Measurements from ENCODE around the gene CADM2. TPM values are rescaled to one million over a fixed set of nuclear protein-coding genes. Genes with fewer than 3 reads are reported as not detected.
"Not testable (repeated sequence)": the region's sequence is repeated elsewhere in the genome, so short reads cannot be mapped to it uniquely, and the experiment has no call there.

The CADM2 gene
- total RNA-seq, 1 donor from 2014 or later = not detected

DNA sequence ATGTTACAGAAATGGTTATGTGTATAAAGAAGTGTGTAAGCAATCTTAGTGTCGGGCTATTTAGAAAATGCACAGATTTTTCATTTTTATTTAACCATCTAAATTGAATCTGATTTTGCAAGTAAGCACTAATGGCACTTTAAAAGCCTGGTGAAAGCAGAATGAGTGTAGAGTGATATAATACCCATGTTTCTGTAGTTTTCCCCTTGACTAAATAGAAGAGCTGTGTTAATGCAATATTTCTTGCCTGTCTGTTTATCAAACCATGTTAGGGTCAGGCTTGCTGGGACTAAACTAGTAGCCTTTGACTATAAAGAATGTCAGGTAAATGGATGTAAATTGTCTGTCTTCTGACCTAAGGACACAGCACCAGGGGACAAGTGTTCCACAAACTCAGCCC is 714.0 kb downstream of the CADM2 start:
- Mint-ChIP-seq H3K4me3 (no peak overlapping the region), H3K36me3 (ENCODE audit: low read depth) (no peaks in the 10 kb centered on the region), H3K9me3 (no peaks in the 10 kb centered on the region), H3K27me3 (no peaks in the 10 kb centered on the region), H3K27ac (no peak overlapping the region), H3K4me1 (no peaks in the 10 kb centered on the region)
- intact Hi-C loops (cut with micrococcal nuclease) = no loop called here
- DNase-seq = no peak

DNA sequence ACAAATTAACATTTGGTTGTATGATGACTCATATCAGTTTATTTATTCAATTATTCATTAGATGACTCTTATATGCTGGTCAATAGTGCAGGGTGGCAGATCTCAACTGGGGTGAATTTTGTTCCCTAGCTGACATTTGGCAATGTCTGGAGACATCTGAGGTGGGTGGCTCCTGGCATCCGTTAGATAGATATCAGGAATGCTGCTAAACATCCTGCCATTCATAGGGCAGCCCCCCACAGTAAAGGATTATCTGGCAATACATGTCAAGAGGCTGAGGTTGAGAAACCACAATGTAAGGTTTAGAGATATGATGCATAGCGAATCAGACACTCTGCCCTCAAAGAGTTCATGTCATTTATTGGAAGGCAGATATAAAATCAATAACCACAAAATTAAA is 719.9 kb downstream of the CADM2 start:
- intact Hi-C loops (cut with micrococcal nuclease) = no loop called here
- H3K4me1 Mint-ChIP-seq = no peaks in the 10 kb centered on the region
- H3K4me3 Mint-ChIP-seq = no peak overlapping the region

GRCh38 chr3:85681906-85682305 is 723.1 kb downstream of the CADM2 start:
- no peak for DNase-seq
- intact Hi-C loops (cut with micrococcal nuclease) = no loop called here
- H3K4me1 Mint-ChIP-seq = no peaks in the 10 kb centered on the region
- no peaks in the 10 kb centered on the region for H3K36me3 Mint-ChIP-seq (ENCODE audit: low read depth)
- no peak overlapping the region for H3K27ac Mint-ChIP-seq
- H3K4me3 Mint-ChIP-seq = no peak overlapping the region
- H3K9me3 Mint-ChIP-seq = no peaks in the 10 kb centered on the region
- no peaks in the 10 kb centered on the region for H3K27me3 Mint-ChIP-seq

More for the DNA sequence above, 719.9 kb downstream of the CADM2 start:
- H3K9me3 Mint-ChIP-seq = no peaks in the 10 kb centered on the region
- H3K27me3 Mint-ChIP-seq = no peaks in the 10 kb centered on the region
- H3K36me3 Mint-ChIP-seq (ENCODE audit: low read depth) = no peaks in the 10 kb centered on the region
- DNase-seq = no peak
- H3K27ac Mint-ChIP-seq = no peak overlapping the region

- H3K4me3 Mint-ChIP-seq = no peak overlapping the region
- H3K36me3 Mint-ChIP-seq (ENCODE audit: low read depth) = no peaks in the 10 kb centered on the region
- H3K27me3 Mint-ChIP-seq = no peaks in the 10 kb centered on the region
- no peak overlapping the region for H3K27ac Mint-ChIP-seq
- H3K4me1 Mint-ChIP-seq = no peaks in the 10 kb centered on the region
- no peaks in the 10 kb centered on the region for H3K9me3 Mint-ChIP-seq
- no peak for DNase-seq
- intact Hi-C loops (cut with micrococcal nuclease) = no loop called here
Measured at GRCh38 chr3:85691196-85691595, 732.4 kb downstream of the CADM2 start.

GRCh38 chr3:85697156-85697555 is 738.4 kb downstream of the CADM2 start:
- Mint-ChIP-seq H3K4me1 (no peaks in the 10 kb centered on the region), H3K36me3 (ENCODE audit: low read depth) (no peaks in the 10 kb centered on the region), H3K27me3 (no peaks in the 10 kb centered on the region), H3K4me3 (no peak overlapping the region), H3K9me3 (no peaks in the 10 kb centered on the region), H3K27ac (no peak overlapping the region)
- no peak for DNase-seq
- intact Hi-C loops (cut with micrococcal nuclease) = no loop called here

DNA sequence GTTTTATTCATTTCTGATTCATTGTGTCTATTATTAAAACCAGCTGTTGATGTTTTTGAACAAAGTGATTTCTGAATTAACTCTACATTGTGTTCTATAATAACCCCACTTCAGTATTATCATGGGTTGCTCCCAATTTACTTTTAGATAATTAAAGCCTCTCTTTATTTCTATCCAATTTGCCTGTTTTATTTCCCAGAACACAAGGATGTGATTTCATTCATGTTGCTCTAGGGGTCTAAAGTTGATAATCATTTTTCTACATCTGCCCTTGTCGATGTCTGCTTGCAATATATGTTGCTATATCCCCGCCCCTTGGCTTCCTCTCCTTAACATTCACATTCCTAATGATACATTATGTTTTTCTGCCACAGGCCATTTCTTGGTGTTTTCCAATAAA is 747.3 kb downstream of the CADM2 start:
- no peak overlapping the region for H3K27ac Mint-ChIP-seq
- intact Hi-C loops (cut with micrococcal nuclease) = no loop called here
- no peak overlapping the region for H3K4me3 Mint-ChIP-seq
- H3K4me1 Mint-ChIP-seq = no peaks in the 10 kb centered on the region
- no peaks in the 10 kb centered on the region for H3K36me3 Mint-ChIP-seq (ENCODE audit: low read depth)
- no peaks in the 10 kb centered on the region for H3K9me3 Mint-ChIP-seq
- H3K27me3 Mint-ChIP-seq = no peaks in the 10 kb centered on the region
- no peak for DNase-seq

- H3K36me3 Mint-ChIP-seq (ENCODE audit: low read depth) = not testable (repeated sequence)
Measured at GRCh38 chr3:85708325-85708724, 749.5 kb downstream of the CADM2 start.

GRCh38 chr3:85709346-85709892 is 750.6 kb downstream of the CADM2 start:
- Mint-ChIP-seq H3K27me3 (no peaks in the 10 kb centered on the region), H3K4me3 (no peak overlapping the region), H3K27ac (no peak overlapping the region), H3K36me3 (ENCODE audit: low read depth) (no peaks in the 10 kb centered on the region), H3K9me3 (peaks cover 3% of the 10 kb centered on the region), H3K4me1 (no peaks in the 10 kb centered on the region)
- no peak for DNase-seq
- intact Hi-C loops (cut with micrococcal nuclease) = no loop called here

More at GRCh38 chr3:85708325-85708724, 749.5 kb downstream of the CADM2 start:
- H3K9me3 Mint-ChIP-seq; intact Hi-C loops (cut with micrococcal nuclease); H3K27ac Mint-ChIP-seq; H3K27me3 Mint-ChIP-seq; H3K4me3 Mint-ChIP-seq; H3K4me1 Mint-ChIP-seq; DNase-seq: not testable (repeated sequence)

- H3K27ac Mint-ChIP-seq = no peak overlapping the region
- no peaks in the 10 kb centered on the region for H3K36me3 Mint-ChIP-seq (ENCODE audit: low read depth)
- DNase-seq = no peak
- H3K27me3 Mint-ChIP-seq = no peaks in the 10 kb centered on the region
- intact Hi-C loops (cut with micrococcal nuclease) = no loop called here
- no peaks in the 10 kb centered on the region for H3K4me1 Mint-ChIP-seq
- H3K9me3 Mint-ChIP-seq = peaks cover 7% of the 10 kb centered on the region
- no peak overlapping the region for H3K4me3 Mint-ChIP-seq
Measured at GRCh38 chr3:85710490-85710889, 751.7 kb downstream of the CADM2 start.

DNA sequence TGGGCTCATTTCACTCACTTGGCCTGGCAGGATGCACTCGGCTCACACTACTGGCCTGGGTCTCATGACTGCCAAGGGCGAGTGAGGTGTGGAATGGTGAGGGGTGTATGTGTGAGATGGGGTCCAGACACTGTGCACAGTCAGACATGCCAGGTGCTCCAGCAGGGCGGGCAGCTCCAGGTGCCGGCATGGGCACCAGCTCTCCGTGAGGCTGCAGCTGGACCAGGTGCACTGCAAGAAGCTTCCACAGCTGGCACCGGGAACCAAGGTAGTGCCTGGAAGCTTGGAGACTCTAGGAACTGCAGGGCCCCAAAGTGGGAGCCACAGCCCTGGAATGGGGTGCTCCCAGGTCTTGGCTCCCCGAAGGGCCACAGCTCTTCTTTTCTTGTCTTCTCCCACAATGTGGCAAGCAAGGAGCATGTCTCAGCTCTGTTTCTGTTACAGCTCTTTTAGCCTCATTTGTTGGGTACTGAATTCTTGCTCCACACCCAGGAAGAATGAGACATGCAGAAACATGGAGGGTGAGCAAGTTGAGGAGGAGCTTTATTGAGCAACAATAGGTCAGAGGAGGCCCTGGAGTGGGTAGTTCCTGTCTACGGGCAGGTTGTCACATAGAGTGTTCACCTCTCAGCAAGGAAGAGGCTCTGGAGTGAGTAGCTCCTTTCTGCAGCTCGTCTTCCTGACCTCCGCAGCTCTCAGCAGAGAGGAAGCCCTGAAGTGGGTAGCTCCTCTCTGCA is 762.8 kb downstream of the CADM2 start:
- H3K27me3 Mint-ChIP-seq = no peaks in the 10 kb centered on the region
- no peak for DNase-seq
- no peaks in the 10 kb centered on the region for H3K9me3 Mint-ChIP-seq
- no peaks in the 10 kb centered on the region for H3K4me1 Mint-ChIP-seq
- intact Hi-C loops (cut with micrococcal nuclease) = no loop called here
- H3K4me3 Mint-ChIP-seq = no peak overlapping the region
- H3K36me3 Mint-ChIP-seq (ENCODE audit: low read depth) = no peaks in the 10 kb centered on the region
- H3K27ac Mint-ChIP-seq = no peak overlapping the region

- no peak for DNase-seq
- Mint-ChIP-seq H3K4me3 (no peak overlapping the region), H3K9me3 (no peaks in the 10 kb centered on the region), H3K27me3 (no peaks in the 10 kb centered on the region), H3K36me3 (ENCODE audit: low read depth) (no peaks in the 10 kb centered on the region), H3K4me1 (no peaks in the 10 kb centered on the region), H3K27ac (no peak overlapping the region)
- intact Hi-C loops (cut with micrococcal nuclease) = no loop called here
Measured at GRCh38 chr3:85725809-85726208, 767.0 kb downstream of the CADM2 start.

DNA sequence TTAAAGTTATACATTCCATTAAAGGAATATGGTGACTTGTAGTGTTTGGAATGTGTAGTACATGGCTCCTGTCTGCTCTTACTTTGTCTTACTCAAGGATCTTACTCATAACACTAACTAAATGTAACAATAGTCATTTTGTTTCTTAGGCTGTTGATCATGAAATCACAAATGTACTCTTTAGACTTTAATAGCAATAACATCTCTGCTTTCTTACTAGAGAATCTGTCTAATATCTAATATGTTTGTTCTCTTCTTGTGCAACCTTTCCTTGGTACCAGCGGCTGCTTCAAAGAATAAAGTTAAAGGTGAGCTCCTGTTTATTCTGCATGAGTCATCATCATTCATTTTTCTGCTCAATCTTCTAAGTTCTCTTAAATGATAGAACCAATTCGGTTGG is 767.5 kb downstream of the CADM2 start:
- Mint-ChIP-seq H3K4me1 (no peaks in the 10 kb centered on the region), H3K4me3 (no peak overlapping the region), H3K27ac (no peak overlapping the region), H3K9me3 (no peaks in the 10 kb centered on the region), H3K27me3 (no peaks in the 10 kb centered on the region), H3K36me3 (ENCODE audit: low read depth) (no peaks in the 10 kb centered on the region)
- DNase-seq = no peak
- intact Hi-C loops (cut with micrococcal nuclease) = no loop called here

DNA sequence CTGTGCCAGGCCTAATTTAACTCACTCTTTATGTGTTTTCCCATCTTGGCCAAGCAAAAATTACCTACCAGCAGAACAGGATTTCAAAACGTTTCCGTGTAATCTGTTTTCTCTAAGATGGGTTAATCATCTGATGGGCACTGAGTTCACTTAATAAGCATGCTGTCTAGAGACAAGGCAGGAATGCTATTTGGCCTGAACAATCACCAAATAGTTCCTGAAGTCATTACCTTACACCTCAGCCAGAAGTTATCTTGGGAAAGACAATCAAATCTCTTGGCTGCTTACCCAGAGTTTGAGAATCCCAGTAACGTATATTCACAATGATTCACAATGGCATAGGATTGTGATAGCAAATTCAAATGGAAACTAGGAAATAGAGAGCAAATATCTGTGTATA is 779.1 kb downstream of the CADM2 start:
- no peak for DNase-seq
- H3K9me3 Mint-ChIP-seq = peaks cover 10% of the 10 kb centered on the region
- no peaks in the 10 kb centered on the region for H3K36me3 Mint-ChIP-seq (ENCODE audit: low read depth)
- H3K27me3 Mint-ChIP-seq = no peaks in the 10 kb centered on the region
- no peaks in the 10 kb centered on the region for H3K4me1 Mint-ChIP-seq
- intact Hi-C loops (cut with micrococcal nuclease) = no loop called here
- H3K4me3 Mint-ChIP-seq = no peak overlapping the region
- H3K27ac Mint-ChIP-seq = no peak overlapping the region

- H3K36me3 Mint-ChIP-seq (ENCODE audit: low read depth) = no peaks in the 10 kb centered on the region
- peaks cover 11% of the 10 kb centered on the region for H3K9me3 Mint-ChIP-seq
- intact Hi-C loops (cut with micrococcal nuclease) = no loop called here
- H3K27me3 Mint-ChIP-seq = no peaks in the 10 kb centered on the region
- no peak for DNase-seq
- H3K4me1 Mint-ChIP-seq = no peaks in the 10 kb centered on the region
- H3K27ac Mint-ChIP-seq = no peak overlapping the region
- H3K4me3 Mint-ChIP-seq = no peak overlapping the region
Measured at GRCh38 chr3:85740561-85740960, 781.8 kb downstream of the CADM2 start.

DNA sequence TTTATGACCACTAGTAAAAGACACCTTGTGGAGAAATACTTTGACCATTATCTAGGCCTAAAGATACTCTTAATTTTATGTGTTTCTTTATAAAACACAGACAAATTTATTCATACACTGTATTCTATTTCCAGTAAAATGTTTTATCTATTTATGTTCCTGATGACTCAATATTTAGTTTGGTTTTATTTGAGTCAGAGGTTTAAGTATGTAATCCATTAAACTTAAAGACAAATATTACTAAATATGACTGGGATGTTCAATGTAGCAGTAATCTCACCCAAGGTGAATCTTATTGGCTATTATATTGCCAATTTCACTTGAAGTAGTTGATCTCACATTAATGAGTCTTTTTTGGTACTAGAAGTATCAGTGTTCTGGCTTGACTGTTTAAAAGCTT is 799.7 kb downstream of the CADM2 start:
- Mint-ChIP-seq H3K27ac (no peak overlapping the region), H3K9me3 (peaks cover 3% of the 10 kb centered on the region), H3K4me3 (no peak overlapping the region), H3K27me3 (no peaks in the 10 kb centered on the region), H3K36me3 (ENCODE audit: low read depth) (no peaks in the 10 kb centered on the region), H3K4me1 (no peaks in the 10 kb centered on the region)
- intact Hi-C loops (cut with micrococcal nuclease) = no loop called here
- DNase-seq = no peak
